Lower lobe of right lung (tissue), 2 donors: ENCODE measurements around the gene LPP. TPM values are rescaled to one million over a fixed set of nuclear protein-coding genes. Genes with fewer than 3 reads are reported as not detected.

Experiments used
- ATAC-seq, 2 donors: fragments of 200-7000 bp; cut with Tn5 transposase; one replicate each; pipeline ENCODE4 v1.9.1; 2020 to 2022; ENCODE audit warnings: mild to moderate bottlenecking in 2 of 2, moderate library complexity in 2 of 2
- DNase-seq: peaks from one replicate; pipeline ENCODE4 v3.0.0-alpha.2; 2020
- H3K27ac ChIP-seq: fragments of 200-600 bp; one replicate; pipeline ENCODE4 v1.8.0; 2022
- H3K27me3 ChIP-seq: fragments of 200-600 bp; one replicate; pipeline ENCODE4 v1.8.0; 2022; ENCODE audit warnings: low read depth
- H3K36me3 ChIP-seq: fragments of 200-600 bp; one replicate; pipeline ENCODE4 v1.8.0; 2022; ENCODE audit warnings: mild to moderate bottlenecking
- H3K4me1 ChIP-seq: fragments of 200-600 bp; one replicate; pipeline ENCODE4 v1.8.0; 2022
- H3K4me3 ChIP-seq: fragments of 200-600 bp; one replicate; pipeline ENCODE4 v1.8.0; 2022; ENCODE audit warnings: mild to moderate bottlenecking
- H3K9me3 ChIP-seq: fragments of 200-600 bp; one replicate; pipeline ENCODE4 v1.8.0; 2022
- CTCF ChIP-seq: fragments of 200-600 bp; IDR thresholded peaks from one replicate; pipeline ENCODE4 v1.8.0; 2022; ENCODE audit warnings: antibody characterized with exemption, mild to moderate bottlenecking
- intact Hi-C: fragments of 100-400 bp; cut with DNase I; formaldehyde crosslinking; loops from one replicate; pipeline ENCODE4 v1.11.0; 2022
- total RNA-seq: library from RNA; stranded (reverse); fragmentation: NEBNext Ultra II Directional; extraction: Animal tissue kit (Norgen Biotek cat#: 25700); gene quantifications from one replicate; pipeline ENCODE4 v1.2.1, GENCODE V29; 2021
- donor health status: DM: no; HTN: yes; CAD: no; lungs with severe emphysema.

The LPP gene
- total RNA-seq, 1 donor from 2014 or later: 180 TPM

GRCh38 chr3:188589071-188589470 lies 435.1 kb downstream of the LPP start:
- Histone ChIP-seq H3K27ac (no peak overlapping the region), H3K36me3 (no peaks in the 10 kb centered on the region), H3K4me1 (peaks cover 23% of the 10 kb centered on the region), H3K27me3 (no peaks in the 10 kb centered on the region), H3K9me3 (no peaks in the 10 kb centered on the region), H3K4me3 (no peak overlapping the region)
- no peak for DNase-seq
- intact Hi-C loops: no loop called here
- no peak for TF ChIP-seq CTCF
- peak; percentile 29 to 41 for ATAC-seq

- peaks cover 25% of the 10 kb centered on the region for H3K4me1 ChIP-seq
- no peak overlapping the region for H3K4me3 ChIP-seq
- intact Hi-C loops: no loop called here
- no peak for DNase-seq
- no peaks in the 10 kb centered on the region for H3K36me3 ChIP-seq
- no peaks in the 10 kb centered on the region for H3K9me3 ChIP-seq
- H3K27me3 ChIP-seq: no peaks in the 10 kb centered on the region
- no peak for TF ChIP-seq CTCF
- no peak for ATAC-seq
- no peak overlapping the region for H3K27ac ChIP-seq
Observed at GRCh38 chr3:188589771-188590170, 435.8 kb downstream of the LPP start.

- Histone ChIP-seq H3K27ac (no peak overlapping the region), H3K4me3 (no peak overlapping the region), H3K27me3 (no peaks in the 10 kb centered on the region), H3K36me3 (no peaks in the 10 kb centered on the region), H3K4me1 (peaks cover 20% of the 10 kb centered on the region), H3K9me3 (no peaks in the 10 kb centered on the region)
- no peak for TF ChIP-seq CTCF
- intact Hi-C loops: no loop called here
- DNase-seq: no peak
- no peak for ATAC-seq
Observed at GRCh38 chr3:188590557-188590956, 436.6 kb downstream of the LPP start.

GRCh38 chr3:188594139-188594538 lies 440.2 kb downstream of the LPP start:
- Histone ChIP-seq H3K27me3 (no peaks in the 10 kb centered on the region), H3K36me3 (no peaks in the 10 kb centered on the region), H3K9me3 (no peaks in the 10 kb centered on the region), H3K27ac (no peak overlapping the region), H3K4me3 (no peak overlapping the region), H3K4me1 (peaks cover 17% of the 10 kb centered on the region)
- DNase-seq (no peak), ATAC-seq (peak in 1 of 2 donors; percentile 81)
- TF ChIP-seq CTCF: no peak
- intact Hi-C loops: no loop called here

GRCh38 chr3:188595890-188596376 lies 442.0 kb downstream of the LPP start:
- no peak for TF ChIP-seq CTCF
- ATAC-seq: no peak
- Histone ChIP-seq H3K27me3 (no peaks in the 10 kb centered on the region), H3K36me3 (no peaks in the 10 kb centered on the region), H3K9me3 (no peaks in the 10 kb centered on the region), H3K27ac (no peak overlapping the region), H3K4me1 (peaks cover 13% of the 10 kb centered on the region), H3K4me3 (no peak overlapping the region)
- intact Hi-C loops: no loop called here
- DNase-seq: no peak

- intact Hi-C loops: no loop called here
- H3K9me3 ChIP-seq: no peaks in the 10 kb centered on the region
- no peak for DNase-seq
- H3K36me3 ChIP-seq: no peaks in the 10 kb centered on the region
- TF ChIP-seq CTCF: no peak
- no peak for ATAC-seq
- no peak overlapping the region for H3K27ac ChIP-seq
- peaks cover 11% of the 10 kb centered on the region for H3K4me1 ChIP-seq
- H3K4me3 ChIP-seq: no peak overlapping the region
- no peaks in the 10 kb centered on the region for H3K27me3 ChIP-seq
Observed at GRCh38 chr3:188598894-188599293, 444.9 kb downstream of the LPP start.
